GM12801 (cell line): ENCODE results near the gene CSTPP1.

Experiments
- CTCF ChIP-seq: IDR thresholded peaks from one replicate; pipeline ENCODE4 v1.5.1; 2011; ENCODE audit warnings: control low read depth; ENCODE audit not compliant: insufficient read length; ENCODE audit errors: extremely low read depth

CSTPP1 gene

GRCh38 chr11:47004595-47005033 is 68.1 kb downstream of the CSTPP1 start:
- no peak for TF ChIP-seq CTCF

GRCh38 chr11:47005441-47005840 is 68.9 kb downstream of the CSTPP1 start:
- no peak for TF ChIP-seq CTCF

GRCh38 chr11:47007579-47007978 is 71.0 kb downstream of the CSTPP1 start:
- no peak for TF ChIP-seq CTCF

- no peak for TF ChIP-seq CTCF
Measured at GRCh38 chr11:47010179-47010578, 73.6 kb downstream of the CSTPP1 start.

GRCh38 chr11:47014097-47014496 is 77.5 kb downstream of the CSTPP1 start:
- TF ChIP-seq CTCF, result no peak

GRCh38 chr11:47018637-47019036 is 82.1 kb downstream of the CSTPP1 start:
- TF ChIP-seq CTCF, result no peak

GRCh38 chr11:47020793-47021526 is 84.4 kb downstream of the CSTPP1 start:
- no peak for TF ChIP-seq CTCF
